GM12878 (cell line): ENCODE data around the gene NKD1. TPM values are rescaled to one million over a fixed set of nuclear protein-coding genes. Genes with fewer than 3 reads are reported as not detected.

Experiments used
- POLR2AphosphoS5 ChIP-seq: IDR thresholded peaks from 2 replicates; pipeline ENCODE4 v1.6.1; 2011; ENCODE audit warnings: mild to moderate bottlenecking, low read length, inconsistent platforms
- polyA plus RNA-seq, 11 experiments: library from polyadenylated mRNA; depleted of rRNA in 4 of 11; unstranded in 6 of 11; stranded (reverse) in 5 of 11; fragments of >200 nt; fragmentation: Nextera tagmentation in 4 of 11; fragmentation: Illumina TruSeq in 1 of 11; extraction: Ambion mirVana in 4 of 11; extraction: Trizol in 1 of 11; gene quantifications; 1 replicate in 1 of 11; 2 replicates in 10 of 11; pipeline versions ENCODE4 v1.2.1 to v1.2.3, GENCODE V29; 2011 to 2016; ENCODE audit warnings: inconsistent platforms in 2 of 11, missing spikeins in 2 of 11, low read depth in 1 of 11
- total RNA-seq, 4 experiments: library from RNA; depleted of rRNA in 3 of 4; stranded (reverse); fragments of >200 nt in 3 of 4; fragmentation: Illumina TruSeq in 1 of 4; extraction: Trizol in 1 of 4; gene quantifications; 2 replicates each; pipeline versions ENCODE4 v1.2.1 to v1.2.3, GENCODE V29; 2013 to 2021
- TF ChIP-seq, protein P1 (sequence below): fragments of 450-650 bp; formaldehyde crosslinking; IDR thresholded peaks from 2 replicates; pipeline ENCODE4 v1.4.0; 2020; ENCODE audit warnings: mild to moderate bottlenecking, moderate library complexity
- TF ChIP-seq, protein P2 (sequence below): fragments of 450-650 bp; IDR thresholded peaks from 2 replicates; pipeline ENCODE4 v1.6.1; 2017; ENCODE audit warnings: mild to moderate bottlenecking, low read depth, inconsistent platforms; ENCODE audit not compliant: poor library complexity, severe bottlenecking
- TF ChIP-seq, protein P3 (sequence below): fragments of 450-650 bp; IDR thresholded peaks from 2 replicates; pipeline ENCODE4 v1.6.1; 2017; ENCODE audit warnings: low read depth, mild to moderate bottlenecking, moderate library complexity

Gene NKD1
- total and polyA plus RNA-seq, 10 of the 15 experiments (the other 5 are each of a cell fraction or from before 2014, with no cell fraction given) = under 0.01 to 0.49 (median 0.04) TPM; not detected in 2

DNA sequence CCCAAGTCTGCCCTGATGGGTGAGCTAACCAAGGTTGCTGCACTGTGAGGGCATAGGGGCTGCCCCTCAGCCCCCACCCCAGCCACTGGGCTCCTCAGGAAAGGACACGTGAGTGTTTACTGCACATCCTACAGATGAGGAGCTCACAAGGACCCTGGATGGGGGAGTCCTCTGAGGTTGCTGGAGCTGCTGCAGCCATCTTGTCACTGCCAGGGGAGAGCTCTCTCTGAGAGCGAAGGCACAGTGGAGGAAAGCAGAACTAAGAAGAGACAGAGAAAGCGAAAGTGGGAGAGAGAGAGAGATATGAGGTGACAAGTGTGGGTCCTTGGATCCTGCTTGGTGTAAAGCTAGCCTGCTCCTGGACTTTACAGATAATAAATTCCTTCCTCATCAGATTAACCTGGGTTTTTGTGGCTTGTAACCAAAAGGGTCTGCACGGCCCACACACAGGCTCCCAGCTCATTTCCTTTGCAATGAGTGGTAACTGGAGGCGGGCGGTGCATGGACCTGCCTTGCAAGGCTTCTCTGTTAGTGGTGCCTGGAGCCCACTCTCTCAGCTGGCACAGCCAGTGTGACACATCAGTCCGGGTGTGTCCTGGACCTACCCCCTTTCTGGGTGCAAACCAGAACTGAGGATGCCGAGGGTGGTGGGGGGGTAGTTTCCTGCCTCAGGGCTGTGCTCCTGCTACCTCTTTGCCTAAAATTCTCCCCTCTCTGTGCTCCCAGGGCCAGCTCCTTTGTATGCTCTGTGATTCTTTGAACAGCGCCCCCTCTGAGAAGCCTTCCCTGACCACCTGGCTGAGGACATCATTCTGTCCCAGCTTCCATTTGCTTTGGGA lies 118.7 kb downstream of the NKD1 start (continued):
- TF ChIP-seq, protein P1, sequence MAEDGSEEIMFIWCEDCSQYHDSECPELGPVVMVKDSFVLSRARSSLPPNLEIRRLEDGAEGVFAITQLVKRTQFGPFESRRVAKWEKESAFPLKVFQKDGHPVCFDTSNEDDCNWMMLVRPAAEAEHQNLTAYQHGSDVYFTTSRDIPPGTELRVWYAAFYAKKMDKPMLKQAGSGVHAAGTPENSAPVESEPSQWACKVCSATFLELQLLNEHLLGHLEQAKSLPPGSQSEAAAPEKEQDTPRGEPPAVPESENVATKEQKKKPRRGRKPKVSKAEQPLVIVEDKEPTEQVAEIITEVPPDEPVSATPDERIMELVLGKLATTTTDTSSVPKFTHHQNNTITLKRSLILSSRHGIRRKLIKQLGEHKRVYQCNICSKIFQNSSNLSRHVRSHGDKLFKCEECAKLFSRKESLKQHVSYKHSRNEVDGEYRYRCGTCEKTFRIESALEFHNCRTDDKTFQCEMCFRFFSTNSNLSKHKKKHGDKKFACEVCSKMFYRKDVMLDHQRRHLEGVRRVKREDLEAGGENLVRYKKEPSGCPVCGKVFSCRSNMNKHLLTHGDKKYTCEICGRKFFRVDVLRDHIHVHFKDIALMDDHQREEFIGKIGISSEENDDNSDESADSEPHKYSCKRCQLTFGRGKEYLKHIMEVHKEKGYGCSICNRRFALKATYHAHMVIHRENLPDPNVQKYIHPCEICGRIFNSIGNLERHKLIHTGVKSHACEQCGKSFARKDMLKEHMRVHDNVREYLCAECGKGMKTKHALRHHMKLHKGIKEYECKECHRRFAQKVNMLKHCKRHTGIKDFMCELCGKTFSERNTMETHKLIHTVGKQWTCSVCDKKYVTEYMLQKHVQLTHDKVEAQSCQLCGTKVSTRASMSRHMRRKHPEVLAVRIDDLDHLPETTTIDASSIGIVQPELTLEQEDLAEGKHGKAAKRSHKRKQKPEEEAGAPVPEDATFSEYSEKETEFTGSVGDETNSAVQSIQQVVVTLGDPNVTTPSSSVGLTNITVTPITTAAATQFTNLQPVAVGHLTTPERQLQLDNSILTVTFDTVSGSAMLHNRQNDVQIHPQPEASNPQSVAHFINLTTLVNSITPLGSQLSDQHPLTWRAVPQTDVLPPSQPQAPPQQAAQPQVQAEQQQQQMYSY (CRISPR knock-in tag) = no peak
- TF ChIP-seq, protein P2, sequence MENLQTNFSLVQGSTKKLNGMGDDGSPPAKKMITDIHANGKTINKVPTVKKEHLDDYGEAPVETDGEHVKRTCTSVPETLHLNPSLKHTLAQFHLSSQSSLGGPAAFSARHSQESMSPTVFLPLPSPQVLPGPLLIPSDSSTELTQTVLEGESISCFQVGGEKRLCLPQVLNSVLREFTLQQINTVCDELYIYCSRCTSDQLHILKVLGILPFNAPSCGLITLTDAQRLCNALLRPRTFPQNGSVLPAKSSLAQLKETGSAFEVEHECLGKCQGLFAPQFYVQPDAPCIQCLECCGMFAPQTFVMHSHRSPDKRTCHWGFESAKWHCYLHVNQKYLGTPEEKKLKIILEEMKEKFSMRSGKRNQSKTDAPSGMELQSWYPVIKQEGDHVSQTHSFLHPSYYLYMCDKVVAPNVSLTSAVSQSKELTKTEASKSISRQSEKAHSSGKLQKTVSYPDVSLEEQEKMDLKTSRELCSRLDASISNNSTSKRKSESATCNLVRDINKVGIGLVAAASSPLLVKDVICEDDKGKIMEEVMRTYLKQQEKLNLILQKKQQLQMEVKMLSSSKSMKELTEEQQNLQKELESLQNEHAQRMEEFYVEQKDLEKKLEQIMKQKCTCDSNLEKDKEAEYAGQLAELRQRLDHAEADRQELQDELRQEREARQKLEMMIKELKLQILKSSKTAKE = peak; percentile 34
- TF ChIP-seq POLR2AphosphoS5 = peak; percentile 24; the same call in 1 of the 2 replicates
- TF ChIP-seq, protein P3, sequence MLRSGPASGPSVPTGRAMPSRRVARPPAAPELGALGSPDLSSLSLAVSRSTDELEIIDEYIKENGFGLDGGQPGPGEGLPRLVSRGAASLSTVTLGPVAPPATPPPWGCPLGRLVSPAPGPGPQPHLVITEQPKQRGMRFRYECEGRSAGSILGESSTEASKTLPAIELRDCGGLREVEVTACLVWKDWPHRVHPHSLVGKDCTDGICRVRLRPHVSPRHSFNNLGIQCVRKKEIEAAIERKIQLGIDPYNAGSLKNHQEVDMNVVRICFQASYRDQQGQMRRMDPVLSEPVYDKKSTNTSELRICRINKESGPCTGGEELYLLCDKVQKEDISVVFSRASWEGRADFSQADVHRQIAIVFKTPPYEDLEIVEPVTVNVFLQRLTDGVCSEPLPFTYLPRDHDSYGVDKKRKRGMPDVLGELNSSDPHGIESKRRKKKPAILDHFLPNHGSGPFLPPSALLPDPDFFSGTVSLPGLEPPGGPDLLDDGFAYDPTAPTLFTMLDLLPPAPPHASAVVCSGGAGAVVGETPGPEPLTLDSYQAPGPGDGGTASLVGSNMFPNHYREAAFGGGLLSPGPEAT = peak; percentile 52; the same call in 1 of the 2 replicates
